IPS DF 4.7 (cell line): ENCODE results near the gene LRRC74B.
"Not testable (repeated sequence)": the region's sequence is repeated elsewhere in the genome, so short reads cannot be mapped to it uniquely, and the experiment has no call there.

Experiments used
- DNase-seq: peaks from one replicate; pipeline ENCODE4 v3.0.0-alpha.2; 2013; ENCODE audit warnings: low spot score; ENCODE audit errors: extremely low read depth

The LRRC74B gene

DNA sequence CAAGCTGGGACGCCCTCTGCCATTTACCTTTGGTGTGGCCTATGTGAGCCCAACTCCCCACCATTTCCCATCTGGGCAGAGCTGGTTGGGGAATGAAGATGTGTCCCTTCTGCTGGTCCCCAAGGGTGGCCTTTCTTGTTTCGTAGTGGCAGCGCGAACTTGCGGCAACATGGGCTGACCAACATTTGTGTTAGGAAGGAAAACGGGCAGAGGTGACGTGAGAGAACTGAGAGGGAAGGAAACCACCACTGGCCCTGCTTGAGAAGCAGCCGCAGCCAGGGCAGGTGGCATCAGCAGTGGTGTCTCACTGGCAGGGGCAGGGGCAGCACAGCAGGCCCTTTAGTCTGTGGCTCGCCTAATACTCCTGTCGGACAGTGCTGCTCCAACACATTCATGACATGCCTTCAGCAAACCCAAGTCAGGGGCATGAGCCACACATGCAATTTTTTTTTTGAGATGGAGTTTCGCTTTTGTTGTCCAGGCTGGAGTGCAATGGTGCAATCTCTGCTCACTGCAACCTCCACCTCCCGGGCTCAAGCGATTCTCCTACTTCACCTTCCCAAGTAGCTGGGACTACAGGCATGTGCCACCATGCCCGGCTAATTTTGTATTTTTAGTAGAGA lies 29.9 kb downstream of the LRRC74B start:
- DNase-seq: no peak

DNA sequence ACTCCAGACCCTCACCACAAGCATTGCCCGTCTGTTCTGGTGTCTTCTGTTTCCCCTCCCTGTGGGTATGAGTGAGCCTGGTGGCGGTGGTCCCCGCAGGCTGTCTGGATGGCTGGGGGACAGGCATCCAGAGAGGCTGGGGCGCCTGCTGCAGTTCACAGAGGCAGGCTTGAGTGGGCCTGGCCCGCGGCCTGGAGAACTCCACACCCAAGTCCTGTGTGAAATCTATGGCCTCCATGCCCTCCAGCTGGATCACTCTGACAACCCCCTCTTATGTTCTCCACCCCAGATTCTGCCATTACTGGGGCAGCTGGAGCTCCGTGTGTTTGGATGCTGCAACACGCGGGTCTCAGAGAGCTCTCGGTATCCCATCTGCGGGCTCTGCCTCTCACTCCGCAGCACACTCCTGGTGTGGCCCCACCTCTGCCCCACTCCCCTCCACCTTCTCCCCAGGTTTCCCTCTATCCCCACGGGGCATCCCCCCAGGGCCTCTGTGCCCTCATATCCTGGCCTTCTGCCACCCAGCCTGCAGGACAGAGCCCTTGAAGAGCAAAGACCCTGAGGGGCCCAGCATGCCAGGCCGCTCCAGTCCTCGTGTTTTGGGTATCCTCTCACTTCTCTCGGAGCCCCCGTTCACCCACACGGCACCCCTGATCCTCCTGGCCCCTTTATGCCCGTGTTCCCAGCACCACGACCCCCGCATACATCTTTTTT lies 31.3 kb downstream of the LRRC74B start:
- no peak for DNase-seq

DNA sequence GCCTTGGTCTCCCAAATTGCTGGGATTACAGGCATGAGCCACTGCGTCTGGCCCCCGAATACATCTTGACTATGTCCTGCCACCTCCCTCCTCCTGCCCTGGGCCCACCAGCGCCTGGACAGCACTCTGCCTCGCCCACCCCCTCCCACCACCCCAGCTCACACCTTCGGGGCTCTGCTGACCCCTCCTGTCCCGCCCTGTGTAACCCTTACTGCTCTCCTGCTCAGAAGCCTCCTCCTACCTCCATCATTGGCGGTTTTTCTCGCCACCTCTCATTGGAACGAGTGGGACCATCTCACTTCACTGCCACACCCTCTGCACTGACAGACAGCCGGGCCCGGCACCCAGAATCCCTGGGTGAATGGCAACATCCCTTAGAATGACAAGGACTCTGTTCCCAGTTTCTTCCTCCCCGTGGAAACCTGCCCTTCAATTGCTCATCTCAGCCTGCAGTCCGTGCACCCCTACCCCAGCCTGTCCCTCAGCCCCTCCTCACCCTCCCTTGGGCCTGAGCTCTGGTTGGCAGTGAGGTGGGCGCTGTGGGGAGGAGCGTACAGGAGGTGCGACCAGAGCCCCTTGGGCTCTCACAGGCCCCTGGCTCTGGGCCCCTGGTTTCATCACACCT lies 32.2 kb downstream of the LRRC74B start:
- no peak for DNase-seq

DNA sequence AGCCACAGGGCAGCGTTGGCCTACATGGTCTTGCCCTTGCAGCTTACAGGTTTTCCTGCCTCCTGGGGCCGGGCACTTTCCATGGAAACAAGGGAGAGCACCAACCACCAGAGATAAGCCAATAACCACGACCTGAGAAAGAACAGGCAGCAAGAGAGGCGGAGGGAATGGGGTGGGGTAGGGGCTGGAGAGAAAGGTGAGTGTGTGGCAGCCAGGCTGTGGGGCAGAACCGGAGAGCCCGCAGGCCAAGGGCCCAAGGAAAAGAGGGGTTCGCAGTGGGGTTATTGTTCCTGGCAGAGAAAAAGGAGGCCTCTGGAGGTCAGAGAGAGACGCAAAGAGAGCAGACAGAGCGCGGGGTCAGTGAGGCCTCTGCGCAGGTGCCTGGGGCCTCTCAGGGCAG lies 33.2 kb downstream of the LRRC74B start:
- no peak for DNase-seq

DNA sequence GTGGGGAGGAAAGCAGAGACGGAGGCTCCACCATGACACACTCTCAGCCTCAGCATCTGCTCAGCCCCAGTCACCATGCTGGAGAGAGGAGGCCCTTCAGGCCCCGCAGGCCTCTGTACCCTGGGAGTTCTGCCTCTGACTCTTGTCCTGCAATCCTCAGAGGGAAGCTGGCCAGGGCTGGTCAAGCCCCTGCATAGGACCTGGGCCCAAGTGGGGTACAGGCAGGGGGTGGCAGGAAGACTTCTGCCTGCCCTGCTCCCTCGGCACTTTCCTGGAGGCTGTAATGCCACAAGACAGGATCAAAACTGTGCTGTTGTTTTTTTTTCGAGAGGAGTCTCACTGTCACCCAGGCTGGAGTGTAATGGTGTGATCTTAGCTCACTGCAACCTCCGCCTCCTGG lies 33.7 kb downstream of the LRRC74B start:
- DNase-seq: no peak

DNA sequence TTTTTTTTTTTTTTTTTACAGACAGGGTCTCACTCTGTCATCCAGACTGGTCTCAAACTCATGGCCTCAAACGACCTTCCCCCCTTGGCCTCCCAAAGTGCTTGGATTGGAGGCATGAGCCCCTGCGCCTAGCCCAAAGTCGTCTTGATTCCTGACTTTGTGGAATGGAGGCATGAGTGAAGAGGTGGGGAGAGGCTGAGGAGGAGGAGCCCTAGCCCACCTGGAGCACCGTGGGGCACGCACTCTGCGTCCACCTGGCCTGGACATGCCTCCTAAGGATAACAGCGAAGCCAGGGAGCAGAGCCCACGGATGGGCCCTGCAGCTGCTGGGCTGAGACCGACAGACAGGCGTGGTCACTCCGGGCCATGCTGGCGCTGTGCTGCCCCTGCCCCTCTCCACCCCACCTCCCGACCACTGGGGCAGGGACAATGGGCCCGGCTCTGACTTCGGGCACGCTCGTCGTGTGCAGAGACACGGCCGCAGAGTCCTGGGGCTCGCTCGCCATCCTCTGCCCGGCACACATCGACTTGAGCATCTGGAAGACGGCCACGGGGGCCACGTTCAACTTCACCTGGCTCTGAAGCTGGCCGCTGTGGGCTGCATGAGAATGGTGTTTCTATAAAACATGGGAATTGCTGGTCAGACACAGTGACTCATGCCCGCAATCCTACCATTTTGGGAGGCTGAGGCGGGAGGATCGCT lies 34.8 kb downstream of the LRRC74B start:
- no peak for DNase-seq

DNA sequence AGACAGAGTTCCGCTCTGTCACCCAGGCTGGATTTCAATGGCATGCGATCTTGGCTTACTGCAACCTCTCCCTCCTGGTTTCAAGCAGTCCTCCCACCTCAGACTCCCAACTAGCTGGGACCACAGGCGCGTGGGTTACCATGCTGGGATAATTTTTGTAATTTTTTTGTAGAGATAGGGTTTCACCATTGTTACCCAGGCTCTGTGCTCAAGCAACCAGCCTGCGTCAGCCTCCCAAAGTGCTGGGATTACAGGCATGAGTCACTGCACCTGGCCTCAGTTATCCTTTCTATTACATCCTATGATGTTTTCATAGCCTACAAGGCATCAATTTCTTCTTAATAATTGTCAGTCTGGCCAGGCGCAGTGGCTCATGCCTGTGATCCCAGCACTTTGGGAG lies 36.5 kb downstream of the LRRC74B start:
- DNase-seq: no peak

DNA sequence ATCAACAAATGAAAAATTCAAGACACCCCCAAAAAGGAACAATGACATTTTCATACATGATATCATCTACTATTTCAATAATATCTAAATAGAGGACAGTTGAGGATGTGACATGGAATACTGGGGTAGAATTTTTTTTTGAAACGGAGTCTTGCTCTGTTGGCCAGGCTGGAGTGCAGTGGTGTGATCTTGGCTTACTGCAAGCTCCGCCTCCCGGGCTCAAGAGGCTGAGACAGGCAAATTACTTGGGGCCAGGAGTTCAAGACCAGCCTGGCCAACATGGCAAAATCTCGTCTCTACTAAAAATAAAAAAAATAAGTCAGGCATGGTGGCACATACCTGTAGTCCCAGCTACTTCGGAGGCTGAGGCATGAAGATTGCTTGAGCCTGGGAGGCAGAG lies 41.4 kb downstream of the LRRC74B start:
- no peak for DNase-seq

DNA sequence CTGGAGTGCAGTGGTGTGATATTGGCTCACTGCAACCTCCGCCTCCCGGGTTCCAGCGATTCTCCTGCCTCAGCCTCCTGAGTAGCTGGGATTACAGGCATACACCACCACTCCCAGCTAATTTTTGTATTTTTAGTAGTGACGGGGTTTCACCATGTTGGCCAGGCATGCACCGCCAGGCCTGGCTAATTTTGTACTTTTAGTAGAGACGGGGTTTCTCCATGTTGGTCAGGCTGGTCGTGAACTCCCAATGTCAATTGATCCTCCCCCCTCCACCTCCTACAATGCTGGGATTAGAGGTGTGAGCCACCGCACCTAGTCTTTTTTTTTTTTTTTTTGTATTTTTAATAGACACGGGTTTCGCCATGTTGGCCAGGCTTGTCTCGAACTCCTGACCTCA lies 42.2 kb downstream of the LRRC74B start:
- not testable (repeated sequence) for DNase-seq

DNA sequence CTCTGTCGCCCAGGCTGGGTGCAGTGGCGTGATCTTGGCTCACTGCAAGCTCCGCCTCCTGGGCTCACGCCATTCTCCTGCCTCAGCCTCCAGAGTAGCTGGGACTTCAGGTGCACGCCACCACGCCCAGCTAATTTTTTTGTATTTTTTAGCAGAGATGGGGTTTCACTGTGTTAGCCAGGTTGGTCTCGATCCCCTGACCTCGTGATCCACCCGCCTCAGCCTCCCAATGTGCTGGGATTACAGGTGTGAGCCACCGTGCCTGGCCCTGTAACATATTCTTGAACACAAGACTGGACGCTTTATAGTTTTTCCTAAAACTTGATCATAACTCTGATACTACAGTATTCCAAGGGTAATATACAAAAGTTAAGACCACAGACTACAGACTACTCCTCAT lies 45.5 kb downstream of the LRRC74B start:
- DNase-seq: not testable (repeated sequence)

DNA sequence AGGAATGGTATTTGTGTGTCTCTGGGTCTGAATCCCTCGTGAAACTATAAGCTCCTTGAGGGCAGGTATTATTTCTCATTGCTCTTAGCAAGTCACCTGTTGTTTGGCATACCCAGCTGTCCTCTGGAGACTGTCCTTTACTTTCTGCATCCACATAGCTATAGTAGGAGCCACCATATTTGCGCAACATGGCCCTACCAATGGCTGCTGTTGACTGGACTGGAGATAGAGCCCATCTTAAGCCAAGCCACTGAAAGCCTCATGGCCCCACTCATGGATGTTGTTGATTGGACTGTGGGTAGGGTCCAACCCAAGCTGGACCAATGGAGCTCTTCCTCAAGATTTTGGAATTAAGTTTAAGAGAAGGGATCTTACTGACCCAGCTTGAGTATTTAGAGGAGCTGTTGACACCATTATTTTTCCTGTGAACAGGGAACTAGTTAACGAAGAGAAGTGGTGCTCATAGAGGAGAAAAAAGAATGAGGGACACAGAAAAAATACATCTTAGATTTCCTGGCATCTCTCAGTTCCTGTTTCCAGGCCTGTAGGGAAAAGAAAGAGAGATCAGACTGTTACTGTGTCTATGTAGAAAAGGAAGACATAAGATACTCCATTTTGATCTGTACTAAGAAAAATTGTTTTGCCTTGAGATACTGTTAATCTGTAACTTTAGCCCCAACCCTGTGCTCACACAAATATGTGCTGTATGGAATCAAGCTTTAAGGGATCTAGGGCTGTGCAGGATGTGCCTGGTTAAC lies 47.2 kb downstream of the LRRC74B start:
- no peak for DNase-seq

DNA sequence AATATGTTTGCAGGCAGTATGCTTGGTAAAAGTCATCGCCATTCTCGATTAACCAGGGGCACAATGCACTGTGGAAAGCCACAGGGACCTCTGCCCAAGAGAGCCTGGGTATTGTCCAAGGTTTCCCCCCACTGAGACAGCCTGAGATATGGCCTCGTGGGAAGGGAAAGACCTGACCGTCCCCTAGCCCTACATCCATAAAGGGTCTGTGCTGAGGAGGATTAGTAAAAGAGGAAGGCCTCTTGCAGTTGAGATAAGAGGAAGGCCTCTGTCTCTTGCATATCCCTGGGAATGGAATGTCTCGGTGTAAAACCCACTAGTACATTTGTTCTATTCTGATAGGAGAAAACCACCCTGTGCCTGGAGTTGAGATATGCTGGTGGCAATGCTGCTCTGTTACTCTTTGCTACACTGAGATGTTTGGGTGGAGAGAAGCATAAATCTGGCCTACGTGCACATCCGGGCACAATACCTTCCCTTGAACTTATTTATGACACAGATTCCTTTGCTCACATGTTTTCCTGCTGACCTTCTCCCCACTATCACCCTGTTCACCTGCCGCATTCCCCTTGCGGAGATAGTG lies 47.9 kb downstream of the LRRC74B start:
- not testable (repeated sequence) for DNase-seq

DNA sequence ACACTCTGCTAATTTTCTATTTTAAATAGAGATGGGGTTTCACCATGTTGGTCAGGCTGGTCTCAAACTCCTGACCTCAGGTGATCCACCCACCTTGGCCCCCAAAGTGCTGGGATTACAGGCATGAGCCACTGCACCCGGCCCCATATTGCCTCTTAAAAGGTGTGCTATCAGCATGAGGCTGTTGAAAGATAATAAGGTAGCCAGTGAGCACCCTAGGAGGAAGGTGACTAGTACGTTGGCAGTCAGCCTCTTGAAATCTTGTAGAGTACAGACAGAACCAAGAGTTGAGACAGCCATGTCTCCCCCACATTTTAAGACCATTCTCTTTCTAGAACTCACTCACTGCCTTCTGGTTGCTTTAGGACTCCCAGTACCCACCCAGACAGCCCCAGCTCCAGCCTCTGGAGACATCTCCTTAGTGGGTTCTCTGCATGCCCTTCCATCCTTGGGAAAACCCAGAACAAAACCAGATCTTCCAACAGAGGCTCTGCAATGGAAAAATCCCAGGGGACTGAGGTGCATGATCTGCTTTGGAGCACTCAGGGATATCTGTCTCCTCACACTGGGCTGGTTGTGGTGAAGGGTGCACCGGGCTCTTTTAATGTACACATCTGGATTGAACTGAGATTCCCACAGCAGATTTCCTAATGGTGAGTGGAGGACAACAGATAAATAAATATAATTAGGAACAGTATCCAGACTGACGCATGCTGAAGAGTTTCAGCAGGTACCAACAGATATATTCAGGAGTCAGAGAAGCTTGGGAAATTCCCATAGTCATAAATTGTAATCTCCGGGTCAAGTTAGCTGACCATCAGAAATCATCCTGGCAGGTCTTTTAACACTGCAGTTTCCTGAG lies 49.4 kb downstream of the LRRC74B start:
- DNase-seq: no peak

DNA sequence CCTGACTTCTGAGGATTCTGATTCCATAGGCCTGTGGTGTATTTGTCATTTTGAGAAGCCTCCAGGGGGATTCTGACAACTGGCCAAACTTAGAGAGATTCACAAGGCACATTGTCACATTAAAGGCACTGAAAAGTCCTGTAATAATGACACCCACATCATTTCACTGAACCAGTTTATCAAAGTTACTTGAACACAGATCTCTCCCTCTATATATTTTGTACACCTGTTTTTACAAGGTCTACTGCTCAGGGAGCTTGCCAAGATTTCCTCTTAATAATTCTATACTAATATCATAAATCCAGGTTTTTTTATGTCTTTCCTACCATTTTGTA lies 50.0 kb downstream of the LRRC74B start:
- DNase-seq: no peak

DNA sequence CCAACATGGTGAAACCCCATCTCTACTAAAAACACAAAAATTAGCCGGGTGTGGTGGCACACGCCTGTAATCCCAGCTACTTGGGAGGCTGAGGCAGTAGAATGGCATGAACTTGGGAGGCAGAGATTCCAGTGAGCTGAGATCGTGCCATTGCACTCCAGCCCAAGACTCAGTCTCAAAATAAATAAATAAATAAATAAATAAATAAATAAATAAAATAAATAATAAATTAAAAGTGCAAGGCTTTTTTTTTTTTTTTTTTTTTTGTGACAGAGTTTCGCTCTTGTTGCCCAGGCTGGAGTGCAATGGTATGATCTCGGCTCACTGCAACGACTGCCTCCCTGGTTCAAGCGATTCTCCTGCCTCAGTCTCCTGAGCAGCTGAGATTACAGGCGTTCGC lies 51.1 kb downstream of the LRRC74B start:
- not testable (repeated sequence) for DNase-seq

DNA sequence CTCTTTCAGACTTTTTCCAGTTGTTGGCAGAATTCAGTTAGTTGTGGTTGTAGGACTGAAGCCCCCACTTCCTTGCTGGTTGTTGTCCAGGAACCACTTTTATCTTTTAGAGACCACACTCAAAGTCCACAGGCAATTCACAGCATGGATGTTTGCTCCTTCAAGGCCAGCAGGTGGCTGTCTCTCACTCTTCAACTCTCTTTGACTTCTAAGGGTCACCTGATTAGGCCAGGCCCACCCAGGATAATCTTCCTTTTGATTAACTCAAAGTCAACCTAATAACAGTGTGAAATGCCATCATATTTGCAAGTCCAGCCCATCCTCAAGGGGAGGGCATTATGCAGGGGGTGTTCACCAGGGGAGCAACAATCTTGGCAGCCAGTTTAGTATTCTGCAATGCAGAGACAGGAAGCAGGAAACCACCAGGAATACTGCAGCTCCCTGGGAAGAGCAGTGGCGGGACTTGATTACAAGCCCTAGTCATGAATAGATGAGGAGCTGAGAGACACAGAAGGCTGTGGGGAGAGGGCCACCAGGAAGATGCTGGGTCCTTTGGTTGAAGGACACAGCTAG lies 52.4 kb downstream of the LRRC74B start:
- DNase-seq: no peak

DNA sequence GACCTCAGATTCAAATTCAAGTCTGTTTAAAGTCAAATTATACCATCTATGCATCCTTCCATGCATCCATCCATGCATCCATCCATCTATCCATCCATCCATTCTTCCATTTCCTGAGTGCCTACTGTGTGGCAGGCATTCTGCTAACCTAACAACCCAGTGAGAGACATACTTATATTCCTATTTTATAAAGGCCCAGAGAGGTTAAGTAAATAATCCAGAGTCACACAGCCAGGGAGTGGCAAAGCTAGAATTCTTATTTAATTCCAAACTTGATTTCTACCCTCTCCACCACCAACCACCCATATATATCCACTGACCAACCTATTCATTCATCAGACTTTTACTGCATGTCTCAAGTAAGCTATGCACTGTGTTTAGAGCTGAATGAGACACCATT lies 53.8 kb downstream of the LRRC74B start:
- no peak for DNase-seq

DNA sequence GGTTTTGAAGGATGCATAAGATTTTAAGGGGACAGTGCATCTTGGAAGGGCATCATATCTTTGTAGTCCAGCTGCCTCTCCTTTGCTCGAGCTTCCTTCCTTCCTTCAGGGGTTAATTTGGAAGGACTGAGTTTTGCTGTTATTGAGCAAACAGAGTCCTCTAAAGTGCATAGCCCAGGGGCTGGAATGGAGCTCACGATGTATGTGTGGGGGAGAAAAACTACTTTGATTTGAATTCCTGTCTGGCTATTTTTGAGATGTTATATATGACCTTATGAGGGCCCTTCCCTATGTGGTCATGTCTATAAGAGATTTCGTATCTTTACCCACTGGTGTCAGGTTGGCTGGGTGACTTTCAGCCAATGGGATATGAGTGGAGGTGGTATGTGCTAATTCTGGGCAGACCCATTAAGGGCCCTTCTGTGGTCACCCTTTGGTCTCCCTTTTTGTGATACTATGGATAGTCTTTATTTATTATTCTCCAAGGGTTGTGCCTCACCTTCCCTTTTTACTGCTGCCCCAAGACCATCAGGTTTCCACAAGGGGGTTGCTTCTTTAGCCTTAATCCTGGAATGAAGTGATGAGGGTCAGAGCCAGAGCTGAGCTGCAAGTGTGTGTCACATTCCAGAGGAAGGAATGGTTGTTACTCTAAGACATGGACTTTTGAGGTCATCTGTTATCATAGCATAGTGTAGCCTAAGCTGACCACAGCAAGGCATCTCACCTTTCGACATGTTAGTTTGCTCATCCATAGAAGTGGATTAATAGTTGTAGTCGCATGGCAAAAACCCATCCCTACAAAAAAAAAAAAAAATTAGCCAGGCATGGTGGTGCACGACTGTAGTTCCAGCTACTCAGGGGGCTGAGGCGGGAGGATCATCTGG lies 54.6 kb downstream of the LRRC74B start:
- DNase-seq: no peak
